ENCODE results near the gene LRRC74B. TPM values are rescaled to one million over a fixed set of nuclear protein-coding genes. Genes with fewer than 3 reads are reported as not detected.
A peak's percentile ranks its signal among the peaks of the same experiment; 100 is the strongest.

Gene LRRC74B
- total and polyA plus RNA-seq, 2 of the 4 experiments (the other 2 are of a cell fraction), result not detected

- TF ChIP-seq NFE2L2 (IDR thresholded peaks at IDR 0.05; ENCODE audit: low read depth, low read length), result no peak
These were observed 45.3 kb upstream of the LRRC74B start (continued) for GRCh38 chr22:21000207-21000986.

DNA sequence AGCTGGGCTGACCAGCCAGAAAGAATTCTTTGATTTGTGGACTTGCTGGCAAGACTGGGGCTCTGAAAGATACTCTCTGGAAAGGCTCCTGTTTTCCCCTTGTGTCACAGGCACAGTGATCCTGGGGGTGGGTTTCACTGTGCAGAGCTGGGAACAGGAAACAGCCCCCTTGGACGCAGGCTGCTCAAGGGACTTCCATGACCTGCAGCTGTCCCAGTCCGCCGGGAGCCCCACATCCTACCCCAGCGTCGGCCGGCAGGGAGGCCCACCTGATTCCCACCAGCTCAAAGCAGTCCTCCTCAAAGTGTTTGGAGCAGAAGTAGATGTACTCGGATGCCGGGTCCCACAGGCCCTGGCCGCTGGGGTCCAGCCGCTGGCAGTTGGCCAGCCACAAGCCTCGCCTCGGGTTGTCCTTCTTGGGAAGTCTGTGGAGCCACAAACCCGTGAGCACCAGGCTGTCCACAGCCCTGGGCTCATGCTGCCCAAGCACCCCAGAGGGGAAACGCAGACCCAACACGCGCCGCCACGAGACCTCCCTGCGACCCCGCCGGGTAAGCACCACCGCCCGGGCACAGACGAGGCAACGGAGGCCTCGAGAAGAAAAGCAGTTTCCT lies 44.7 kb upstream of the LRRC74B start:
- H3K36me3 ChIP-seq (ENCODE audit: control insufficient read depth, insufficient read depth, low read length), result peaks cover 30% of the 10 kb centered on the region
- TSS peak; percentile 47 for BruUV-seq (replicated peaks)
- no peaks in the 10 kb centered on the region for H3K27me3 ChIP-seq (ENCODE audit: control insufficient read depth, insufficient read depth, low read length)
- DNase-seq (no peak), ATAC-seq (ENCODE audit: low read depth) (peak; percentile 3)
- H3K4me1 ChIP-seq (ENCODE audit: control insufficient read depth, insufficient read depth, low read length), result peaks cover 15% of the 10 kb centered on the region
- H3K79me1 ChIP-seq (ENCODE audit: low read depth in 1 of 2, low read length in 2 of 2), result peaks cover 19 to 49% of the 10 kb centered on the region in 2 experiments
- ChIA-PET CTCF (no interaction called here), POLR2A (ENCODE audit: unreplicated experiment) (no interaction called here)
- peak overlapping the region; percentile 76 for H2AK5ac ChIP-seq (ENCODE audit: low read depth, low read length)
- no peak overlapping the region; the same call in 1 of the 2 replicates for H2BK120ac ChIP-seq (ENCODE audit: low read depth, low read length)
- H2BK15ac ChIP-seq (ENCODE audit: low read depth, low read length), result no peak overlapping the region
- intact Hi-C loops (cut with micrococcal nuclease), result no loop called here
- peak overlapping the region; percentile 89 for H4K91ac ChIP-seq (ENCODE audit: insufficient read depth, low read depth, low read length)
- peak overlapping the region; percentile 93 for H3K23ac ChIP-seq (ENCODE audit: low read depth, low read length)
- H3K9me3 ChIP-seq (ENCODE audit: control insufficient read depth, insufficient read depth, low read length), result no peaks in the 10 kb centered on the region
- H3K27ac ChIP-seq (ENCODE audit: insufficient read depth, low read length), result peak overlapping the region; percentile 93
- peak overlapping the region; percentile 91 to 97 for H4K8ac ChIP-seq (ENCODE audit: low read depth in 2 of 2, low read length in 2 of 2)
- H4K20me1 ChIP-seq (ENCODE audit: insufficient read depth, low read length), result peaks cover 9% of the 10 kb centered on the region; the same call in 1 of the 2 replicates
- peak overlapping the region; percentile 96 for H3K14ac ChIP-seq (replicated peaks; ENCODE audit: low read depth, low read length)
- TF ChIP-seq USF2 (IDR thresholded peaks at IDR 0.05; ENCODE audit: low read depth, low read length) (no peak), POLR2A (IDR thresholded peaks at IDR 0.05; ENCODE audit: low read depth, low read length) (no peak)
- WGBS, 2 experiments (ENCODE audit: extremely low coverage in 2 of 2, insufficient read length in 1 of 2), result 0% methylated on average over 13 of the region's 26 CpGs; no CpG with 5 or more reads in 1 of the 2 experiments
- dilution Hi-C loops (cut with HindIII; ENCODE audit: low sequenced_read_pairs, unreplicated experiment), result no loop called here
- peak overlapping the region; percentile 84 for H2BK5ac ChIP-seq (ENCODE audit: low read depth, low read length, poor library complexity, severe bottlenecking)
- H4K5ac ChIP-seq (ENCODE audit: low read depth, low read length), result peak overlapping the region; percentile 93
- peak overlapping the region; percentile 77 for H3K56ac ChIP-seq (ENCODE audit: extremely low read depth, insufficient read depth, low read length)
- peaks cover 13% of the 10 kb centered on the region; the same call in 1 of the 2 replicates for H3K9me1 ChIP-seq (ENCODE audit: insufficient read depth, low read length)
- peak overlapping the region; percentile 25; the same call in 1 of the 2 replicates for H3K18ac ChIP-seq (ENCODE audit: low read depth, low read length)
- H2AFZ ChIP-seq (replicated peaks; ENCODE audit: low read length, poor library complexity), result peak overlapping the region; percentile 97
- peak overlapping the region; percentile 93 for H3K4me2 ChIP-seq (ENCODE audit: low read depth, low read length)
- H3K9ac ChIP-seq (ENCODE audit: low read depth, low read length), result peak overlapping the region; percentile 76
- peak overlapping the region; percentile 90 for H3K4ac ChIP-seq (ENCODE audit: low read depth, low read length)
- H3K4me3 ChIP-seq (ENCODE audit: insufficient read depth, low read depth, low read length), result peak overlapping the region; percentile 75
- peak overlapping the region; percentile 100 for H2AK9ac ChIP-seq (replicated peaks; ENCODE audit: low read depth, low read length, poor library complexity)
- peak overlapping the region; percentile 26; the same call in 1 of the 2 replicates for H2BK20ac ChIP-seq (ENCODE audit: low read depth, low read length)
- in situ Hi-C loops (cut with MboI; ENCODE audit: low sequenced_read_pairs), result no loop called here

Data from IMR-90 (cell line).